Measurements from ENCODE around the gene PTPRN2. TPM values are rescaled to one million over a fixed set of nuclear protein-coding genes. Genes with fewer than 3 reads are reported as not detected.

Gene PTPRN2
- total RNA-seq, 1 experiment from 2014 or later, result 0.11 TPM

- no TSS peak for BruUV-seq (replicated peaks)
- H3K36me3 ChIP-seq (ENCODE audit: insufficient read depth, low read length, poor library complexity, severe bottlenecking), result no peaks in the 10 kb centered on the region
- CTCF ChIA-PET, result no interaction called here
- H3K9me3 ChIP-seq (ENCODE audit: low read depth, low read length, poor library complexity, severe bottlenecking), result no peaks in the 10 kb centered on the region
- TF ChIP-seq EZH2 (IDR thresholded peaks at IDR 0.05; ENCODE audit: borderline replicate concordance, low read depth, low read length, poor library complexity, severe bottlenecking) (no peak), CTCF (conservative IDR thresholded peaks at IDR 0.05; ENCODE audit: low read depth, low read length) (no peak)
- POLR2A ChIA-PET (ENCODE audit: low non-redundant PET), result no interaction called here
- no peaks in the 10 kb centered on the region for H3K4me1 ChIP-seq (ENCODE audit: insufficient read depth, low read length, poor library complexity, severe bottlenecking)
- DNase-seq (ENCODE audit: low spot score), result no peak
- H3K27ac ChIP-seq (ENCODE audit: low read depth, low read length, poor library complexity, severe bottlenecking), result no peak overlapping the region
- intact Hi-C loops (cut with micrococcal nuclease; ENCODE audit: unreplicated experiment), result no loop called here
- H3K27me3 ChIP-seq (replicated peaks; ENCODE audit: insufficient read depth, low read depth, low read length, poor library complexity), result no peaks in the 10 kb centered on the region
- H3K4me3 ChIP-seq (ENCODE audit: low read depth, low read length, poor library complexity, severe bottlenecking), result no peak overlapping the region
These were observed 772.5 kb downstream of the PTPRN2 start for GRCh38 chr7:157814931-157815705.

GRCh38 chr7:157813741-157814661 lies 773.6 kb downstream of the PTPRN2 start:
- Histone ChIP-seq H3K27me3 (replicated peaks; ENCODE audit: insufficient read depth, low read depth, low read length, poor library complexity) (no peaks in the 10 kb centered on the region), H3K36me3 (ENCODE audit: insufficient read depth, low read length, poor library complexity, severe bottlenecking) (no peaks in the 10 kb centered on the region), H3K9me3 (ENCODE audit: low read depth, low read length, poor library complexity, severe bottlenecking) (no peaks in the 10 kb centered on the region), H3K27ac (ENCODE audit: low read depth, low read length, poor library complexity, severe bottlenecking) (no peak overlapping the region), H3K4me3 (ENCODE audit: low read depth, low read length, poor library complexity, severe bottlenecking) (no peak overlapping the region), H3K4me1 (ENCODE audit: insufficient read depth, low read length, poor library complexity, severe bottlenecking) (no peaks in the 10 kb centered on the region)
- POLR2A ChIA-PET (ENCODE audit: low non-redundant PET), result no interaction called here
- BruUV-seq (replicated peaks), result no TSS peak
- CTCF ChIA-PET, result no interaction called here
- no peak for DNase-seq (ENCODE audit: low spot score)
- intact Hi-C loops (cut with micrococcal nuclease; ENCODE audit: unreplicated experiment), result no loop called here
- TF ChIP-seq CTCF (conservative IDR thresholded peaks at IDR 0.05; ENCODE audit: low read depth, low read length), result no peak
- no peak for TF ChIP-seq EZH2 (IDR thresholded peaks at IDR 0.05; ENCODE audit: borderline replicate concordance, low read depth, low read length, poor library complexity, severe bottlenecking)

GRCh38 chr7:157813053-157813452 lies 774.6 kb downstream of the PTPRN2 start:
- peaks cover 4% of the 10 kb centered on the region for H3K9me3 ChIP-seq (ENCODE audit: low read depth, low read length, poor library complexity, severe bottlenecking)

More at GRCh38 chr7:157813053-157813452, 774.6 kb downstream of the PTPRN2 start:
- ChIA-PET POLR2A (ENCODE audit: low non-redundant PET) (no interaction called here), CTCF (no interaction called here)
- no peaks in the 10 kb centered on the region for H3K36me3 ChIP-seq (ENCODE audit: insufficient read depth, low read length, poor library complexity, severe bottlenecking)
- no peak overlapping the region for H3K4me3 ChIP-seq (ENCODE audit: low read depth, low read length, poor library complexity, severe bottlenecking)
- no peak for DNase-seq (ENCODE audit: low spot score)
- intact Hi-C loops (cut with micrococcal nuclease; ENCODE audit: unreplicated experiment), result no loop called here
- H3K27ac ChIP-seq (ENCODE audit: low read depth, low read length, poor library complexity, severe bottlenecking), result no peak overlapping the region
- TF ChIP-seq EZH2 (IDR thresholded peaks at IDR 0.05; ENCODE audit: borderline replicate concordance, low read depth, low read length, poor library complexity, severe bottlenecking) (no peak), CTCF (conservative IDR thresholded peaks at IDR 0.05; ENCODE audit: low read depth, low read length) (no peak)
- no peaks in the 10 kb centered on the region for H3K27me3 ChIP-seq (replicated peaks; ENCODE audit: insufficient read depth, low read depth, low read length, poor library complexity)
- H3K4me1 ChIP-seq (ENCODE audit: insufficient read depth, low read length, poor library complexity, severe bottlenecking), result no peaks in the 10 kb centered on the region
- BruUV-seq (replicated peaks), result no TSS peak

All from A673 (cell line).